Activated naive CD4-positive, alpha-beta T cell (primary cell): Measurements from ENCODE around the gene GINS3.
"Not testable (repeated sequence)": the region's sequence is repeated elsewhere in the genome, so short reads cannot be mapped to it uniquely, and the experiment has no call there.

Experiments
- DNase-seq, 4 experiments: peaks; one replicate each; lab custom pipeline; 2025; lab: John Stamatoyannopoulos, UW

GINS3 gene

GRCh38 chr16:58389724-58390123, 2.5 kb upstream of the GINS3 start:
- no peak for DNase-seq

GRCh38 chr16:58393138-58393504, 850 bp downstream of the GINS3 start:
- DNase-seq, result no peak

- not testable (repeated sequence) for DNase-seq
Measured at GRCh38 chr16:58396897-58397296, 4.6 kb downstream of the GINS3 start.

DNA sequence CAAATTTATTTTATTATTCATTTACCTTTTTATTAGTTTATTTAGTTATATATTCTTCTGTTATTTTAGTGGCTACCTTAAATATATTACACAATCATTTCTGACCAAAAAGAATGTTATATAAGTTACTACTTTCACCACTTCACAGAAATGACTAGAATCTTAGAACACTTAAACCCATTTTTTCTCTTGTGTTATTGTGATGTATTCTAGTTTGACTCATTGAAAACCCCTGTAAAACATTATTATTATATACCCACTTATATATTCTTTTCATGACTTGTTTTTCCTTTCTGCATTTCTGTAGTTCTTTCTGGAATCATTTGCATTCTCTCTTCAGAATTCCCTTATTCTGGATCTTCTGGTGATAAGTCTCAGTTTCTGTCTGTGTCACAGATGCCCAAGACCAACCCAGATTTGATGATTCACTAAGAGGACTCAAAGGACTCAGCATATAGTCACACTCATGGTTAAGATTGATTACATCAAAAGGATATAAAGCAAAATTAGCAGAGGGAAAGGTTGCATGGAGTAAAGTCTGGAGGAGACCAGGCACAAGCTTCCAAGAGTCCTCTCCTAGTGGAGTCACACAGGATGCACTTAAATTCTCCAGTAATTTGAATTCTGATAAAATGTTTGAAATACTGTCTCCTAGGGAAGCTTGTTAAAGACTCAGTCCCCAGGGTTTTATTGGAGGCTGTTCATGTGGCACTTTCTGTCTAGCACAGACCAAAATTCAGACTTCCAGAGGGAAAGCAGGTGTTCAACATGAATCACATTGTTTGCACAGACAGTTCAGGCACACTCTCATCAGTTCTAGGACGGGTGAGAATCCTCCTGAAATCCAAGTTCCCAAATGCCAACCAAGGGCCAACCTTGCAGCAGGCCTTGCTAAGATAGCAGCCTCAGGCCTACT, 7.7 kb downstream of the GINS3 start:
- no peak for DNase-seq

- not testable (repeated sequence) for DNase-seq
Measured at GRCh38 chr16:58401305-58401704, 9.0 kb downstream of the GINS3 start.

GRCh38 chr16:58402796-58403195, 10.5 kb downstream of the GINS3 start:
- no peak for DNase-seq

- no peak for DNase-seq
Measured at GRCh38 chr16:58409316-58409973, 17.2 kb downstream of the GINS3 start.

GRCh38 chr16:58411336-58411735, 19.1 kb downstream of the GINS3 start:
- no peak for DNase-seq

GRCh38 chr16:58411736-58412614, 19.7 kb downstream of the GINS3 start:
- no peak for DNase-seq

DNA sequence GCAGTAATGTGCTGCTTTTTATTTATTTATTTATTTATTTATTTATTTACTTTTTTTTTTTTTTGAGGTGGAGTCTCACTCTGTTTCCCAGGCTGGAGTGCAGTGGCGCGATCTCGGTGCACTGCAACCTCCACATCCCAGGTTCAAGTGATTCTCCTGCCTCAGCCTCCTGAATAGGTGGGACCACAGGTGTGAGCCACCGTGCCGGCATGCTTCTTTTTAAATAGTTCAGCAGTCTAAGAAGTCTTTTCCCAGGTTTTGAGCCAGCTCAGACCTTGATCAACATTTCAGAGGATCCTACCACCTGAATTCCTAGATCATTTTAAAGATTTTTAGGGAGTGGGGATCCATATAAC, 20.3 kb downstream of the GINS3 start:
- DNase-seq, result not testable (repeated sequence)

- DNase-seq, result no peak
Measured at GRCh38 chr16:58413359-58413758, 21.1 kb downstream of the GINS3 start.

- no peak for DNase-seq
Measured at GRCh38 chr16:58415003-58415402, 22.7 kb downstream of the GINS3 start.

GRCh38 chr16:58415961-58416360, 23.7 kb downstream of the GINS3 start:
- not testable (repeated sequence) for DNase-seq

- no peak for DNase-seq
Measured at GRCh38 chr16:58417035-58417434, 24.8 kb downstream of the GINS3 start.

DNA sequence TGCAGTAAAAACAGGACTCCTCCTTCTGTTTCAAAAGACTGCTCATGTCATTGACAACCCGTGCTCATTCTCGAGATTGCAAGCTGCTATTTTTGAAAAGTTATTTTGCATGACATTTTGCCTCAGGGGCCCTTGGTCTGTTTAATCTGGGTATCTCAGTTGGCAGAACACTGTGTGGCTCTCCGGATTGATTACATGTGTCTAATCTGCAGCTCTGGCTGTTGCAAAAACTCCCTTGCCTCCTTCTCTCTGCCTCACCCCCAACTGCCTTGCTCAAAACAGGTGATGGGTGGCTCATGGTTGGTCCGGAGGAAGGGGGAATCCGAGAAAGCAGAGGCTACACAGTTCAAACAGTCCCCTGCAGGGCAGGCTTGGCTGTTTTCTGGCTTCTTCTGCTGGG, 25.3 kb downstream of the GINS3 start:
- DNase-seq, result no peak

- no peak for DNase-seq
Measured at GRCh38 chr16:58418026-58418425, 25.8 kb downstream of the GINS3 start.

DNA sequence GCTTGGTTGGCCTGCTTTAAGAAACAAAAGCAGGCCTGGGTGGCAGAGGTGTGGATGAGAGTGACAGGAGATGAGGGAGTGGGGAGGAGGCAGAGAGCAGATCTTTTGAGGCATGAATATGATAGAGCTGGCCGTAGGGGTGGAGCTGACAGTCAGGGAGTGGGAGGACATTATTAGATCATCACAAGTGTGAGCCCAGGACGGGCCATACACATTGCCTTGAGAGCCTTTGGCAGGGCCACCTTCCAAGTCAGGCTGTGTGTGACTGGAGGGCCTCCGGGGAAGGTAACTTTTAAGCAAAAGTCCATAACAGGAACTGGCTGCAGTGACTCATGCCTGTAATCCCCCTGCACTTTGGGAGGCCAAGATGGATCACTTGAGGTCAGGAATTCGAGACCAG, 26.3 kb downstream of the GINS3 start:
- no peak for DNase-seq

- no peak for DNase-seq
Measured at GRCh38 chr16:58419241-58419990, 27.1 kb downstream of the GINS3 start.

DNA sequence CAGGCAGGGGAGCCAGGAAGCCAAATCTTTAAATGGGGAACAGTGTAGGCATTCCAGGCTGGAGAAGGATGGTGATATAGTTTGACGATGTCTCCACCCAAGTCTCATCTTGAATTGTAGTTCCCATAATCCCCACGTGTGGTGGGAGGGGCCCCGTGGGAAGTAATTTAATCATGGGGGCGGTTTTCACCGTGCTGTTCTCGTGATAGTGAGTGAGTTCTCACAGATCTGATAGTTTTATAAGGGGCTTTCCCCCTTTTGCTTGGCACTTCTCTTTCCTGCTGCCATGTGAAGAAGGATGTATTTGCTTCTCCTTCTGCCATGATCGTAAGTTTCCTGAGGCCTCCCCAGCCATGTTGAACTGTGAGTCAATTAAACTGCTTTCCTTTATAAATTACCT, 28.8 kb downstream of the GINS3 start:
- DNase-seq, result no peak

DNA sequence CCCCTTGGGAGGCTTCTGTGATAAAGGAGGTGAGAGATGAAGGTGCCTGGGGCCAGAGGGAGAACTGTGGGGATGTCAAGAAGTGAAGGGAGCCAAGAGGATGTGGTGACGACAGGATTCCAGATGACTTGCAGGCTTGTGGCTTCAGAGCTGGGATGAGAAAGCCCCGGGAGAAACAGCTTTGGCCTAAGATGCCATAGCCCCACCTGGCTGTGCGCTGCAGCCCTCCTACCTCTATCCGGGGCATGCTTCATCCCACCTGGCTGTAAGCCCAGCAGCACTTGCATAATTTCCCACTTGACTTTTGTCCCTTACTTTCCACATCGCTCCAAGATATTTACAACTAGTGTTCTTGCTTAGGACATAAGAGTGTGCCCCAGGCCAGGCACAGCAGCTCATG, 29.3 kb downstream of the GINS3 start:
- DNase-seq, result no peak

DNA sequence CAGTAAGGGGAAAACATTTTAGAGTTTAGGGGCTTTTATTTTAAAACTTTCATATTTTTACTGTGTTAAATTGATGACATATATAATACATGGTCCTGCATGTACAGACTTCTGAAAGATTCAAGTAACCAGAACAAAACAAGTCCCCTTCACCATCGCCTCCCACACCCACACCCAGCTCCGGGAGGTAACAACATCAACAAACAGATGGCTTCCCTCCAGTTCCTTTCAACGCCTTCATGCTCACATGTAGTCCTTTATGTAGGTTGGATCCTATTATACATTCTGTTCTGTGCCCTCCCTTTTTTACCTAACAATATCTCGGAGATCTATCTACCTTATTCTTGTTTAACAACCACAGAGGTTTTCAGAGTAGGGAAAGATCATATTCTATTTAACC, 30.5 kb downstream of the GINS3 start:
- DNase-seq, result no peak

DNA sequence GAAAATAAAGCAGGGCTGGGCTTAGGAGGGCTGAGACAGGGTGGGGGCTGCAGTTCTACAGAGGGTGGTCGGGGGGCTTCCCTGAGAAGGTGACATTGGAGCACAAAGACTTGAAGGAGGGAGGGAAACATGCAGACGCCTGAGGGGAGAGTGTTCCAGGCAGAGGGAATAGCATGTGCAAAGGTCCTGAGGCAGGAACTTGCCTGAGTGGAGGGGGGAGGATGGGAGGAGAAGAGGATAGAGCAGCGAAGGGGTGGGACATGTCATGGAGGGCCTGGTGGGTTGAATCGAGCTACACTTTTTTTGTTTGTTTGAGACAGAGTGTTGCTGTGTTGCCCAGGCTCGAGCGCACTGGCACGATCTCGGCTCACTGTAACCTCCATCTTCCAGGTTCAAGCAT, 33.0 kb downstream of the GINS3 start:
- DNase-seq, result no peak
